ENCODE results near the gene SPI1.

SPI1 gene

GRCh38 chr11:47387944-47388696, 9.8 kb upstream of the SPI1 start:
- no peak for DNase-seq

GRCh38 chr11:47384498-47384897, 6.2 kb upstream of the SPI1 start:
- no peak for DNase-seq

GRCh38 chr11:47383071-47383470, 4.7 kb upstream of the SPI1 start:
- no peak for DNase-seq

- no peak for DNase-seq
Observed at GRCh38 chr11:47380078-47380477, 1.7 kb upstream of the SPI1 start.

DNA sequence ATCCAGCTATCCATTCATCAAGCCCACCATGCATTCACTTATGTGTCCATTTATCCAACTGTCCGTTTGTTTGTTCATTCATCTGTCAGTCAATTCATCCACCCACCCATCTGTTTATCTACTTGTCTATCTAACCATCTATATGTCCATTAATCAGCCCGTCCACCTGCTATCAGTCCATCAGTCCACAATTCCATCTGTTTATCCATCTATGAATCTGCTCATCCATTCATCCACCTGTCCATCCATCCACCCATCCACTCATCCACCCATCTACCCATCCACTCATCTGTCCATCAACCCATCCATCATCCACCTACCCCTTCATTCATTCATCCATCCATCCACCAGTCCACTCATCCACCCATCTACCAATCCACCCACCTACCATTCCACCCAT, 970 bp upstream of the SPI1 start:
- DNase-seq: no peak

GRCh38 chr11:47378836-47379170, 456 bp upstream of the SPI1 start:
- no peak for DNase-seq

DNA sequence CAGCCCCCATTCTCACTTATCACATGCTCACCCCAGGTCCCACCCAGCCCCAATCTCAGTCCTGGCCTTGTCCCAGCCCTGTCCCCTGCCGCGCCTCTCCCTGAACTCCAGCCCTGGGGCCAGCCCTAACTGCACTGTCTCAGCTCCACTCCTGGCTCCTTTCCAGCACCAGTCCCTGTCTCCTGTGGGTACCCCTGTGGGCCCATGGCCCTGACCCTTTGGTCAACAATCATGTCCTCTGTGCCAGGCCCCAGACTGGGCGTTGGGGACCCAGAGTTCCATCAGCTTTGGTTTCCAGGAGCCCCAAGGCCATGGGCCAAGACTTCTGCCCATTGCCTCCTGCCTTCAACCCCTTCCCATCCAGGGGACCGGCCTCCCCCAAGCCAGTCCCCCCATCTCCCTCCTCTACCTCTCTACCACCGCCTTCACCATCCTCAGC, 757 bp downstream of the SPI1 start:
- no peak for DNase-seq

- DNase-seq: no peak
Observed at GRCh38 chr11:47376525-47377371, 1.6 kb downstream of the SPI1 start.

- DNase-seq: no peak
Observed at GRCh38 chr11:47376107-47376524, 2.2 kb downstream of the SPI1 start.

DNA sequence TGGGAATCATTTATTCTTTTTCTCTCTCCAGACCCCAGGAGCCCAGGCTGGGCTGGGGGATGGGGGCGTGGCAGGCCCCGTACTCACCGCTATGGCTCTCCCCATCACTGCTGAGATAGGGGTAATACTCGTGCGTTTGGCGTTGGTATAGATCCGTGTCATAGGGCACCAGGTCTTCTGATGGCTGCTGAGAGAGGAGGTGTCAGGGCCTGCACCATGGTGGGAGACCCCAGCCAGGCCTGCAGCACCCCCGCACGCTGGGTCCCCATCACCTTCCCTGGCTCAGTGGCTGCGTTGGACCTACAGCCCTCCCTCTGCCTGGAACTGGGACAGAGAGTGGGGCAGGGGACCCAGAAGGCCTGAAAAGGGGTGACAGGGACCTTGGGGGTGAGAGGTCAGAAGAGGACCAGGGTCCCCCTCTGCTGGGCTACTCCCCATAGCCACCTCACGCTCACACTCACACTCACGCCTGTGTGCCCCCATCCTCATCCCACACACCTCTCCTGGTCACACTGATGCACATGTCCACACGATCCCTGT, 2.7 kb downstream of the SPI1 start:
- no peak for DNase-seq

DNA sequence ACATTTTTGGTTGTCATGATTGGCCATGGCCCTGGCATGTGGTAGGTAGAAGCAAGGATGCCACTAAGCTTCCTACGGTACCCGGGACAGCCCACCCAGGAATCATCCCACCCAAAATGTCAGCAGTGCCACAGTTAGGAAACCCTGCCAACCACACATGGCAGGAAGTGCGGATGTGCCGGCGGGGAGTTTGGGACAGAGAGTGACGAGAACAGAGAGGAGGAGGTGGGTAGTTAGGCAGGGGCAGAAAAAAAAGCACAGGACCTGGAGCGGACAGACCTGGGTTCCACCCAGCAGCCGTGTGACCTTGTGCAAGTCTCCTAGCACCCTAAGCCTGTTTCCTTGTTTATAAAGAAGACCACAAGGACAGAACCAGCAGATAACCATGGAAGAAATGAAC, 3.3 kb downstream of the SPI1 start:
- DNase-seq: no peak

DNA sequence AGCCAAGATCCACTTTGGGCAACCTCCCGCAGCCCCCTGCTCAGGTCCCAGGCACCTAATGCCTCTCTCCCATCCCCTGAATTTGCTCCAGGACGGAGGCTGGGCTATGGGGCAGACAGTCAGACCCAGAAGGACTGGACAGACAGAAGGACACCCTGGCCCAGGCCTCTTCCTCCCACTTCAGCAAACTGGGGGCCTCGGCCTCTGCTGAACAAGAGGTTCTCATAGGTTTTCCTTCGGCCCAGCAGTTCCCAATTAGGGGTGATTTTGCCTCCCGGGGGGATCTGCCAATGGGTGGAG, 3.7 kb downstream of the SPI1 start:
- DNase-seq: no peak

- peak; percentile 92 for DNase-seq
Observed at GRCh38 chr11:47373876-47374719, 4.2 kb downstream of the SPI1 start.

DNA sequence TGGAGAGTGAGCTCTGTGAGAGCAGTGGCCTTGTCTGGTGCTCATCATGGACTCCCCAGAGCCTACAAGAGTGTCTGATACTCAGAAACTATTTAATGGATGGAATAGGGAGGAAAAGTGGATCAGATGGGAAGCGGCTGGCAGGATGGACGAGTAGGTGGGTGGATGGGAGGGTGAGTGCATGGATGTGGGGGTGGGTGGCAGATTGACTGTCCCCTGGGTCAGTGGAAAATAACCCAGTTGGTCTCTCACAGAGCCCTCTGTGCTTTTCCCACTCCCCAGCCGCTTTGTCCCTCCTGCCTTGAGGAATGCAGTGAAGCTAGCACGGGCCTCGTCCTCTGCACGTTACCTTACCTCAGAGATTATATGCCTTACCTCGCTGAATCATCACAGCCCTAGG, 5.9 kb downstream of the SPI1 start:
- DNase-seq: no peak

DNA sequence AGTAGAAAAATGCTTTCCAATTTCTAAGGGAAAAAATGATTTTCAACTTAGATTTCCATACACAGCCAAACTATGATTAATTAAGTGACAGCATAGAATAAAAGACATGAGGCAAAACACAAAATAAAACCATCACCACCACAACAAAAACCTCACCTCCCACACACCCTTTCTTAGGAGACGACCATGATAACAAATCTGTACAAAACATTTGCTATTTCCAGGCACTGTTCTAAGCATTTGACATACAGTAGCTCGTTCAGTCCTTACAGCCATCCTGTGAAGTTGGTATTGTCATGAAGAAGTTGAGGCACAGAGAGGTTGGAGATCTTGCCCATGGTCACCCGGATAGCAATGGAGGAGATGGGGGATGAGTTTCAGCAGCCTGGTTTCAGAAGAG, 8.7 kb downstream of the SPI1 start:
- DNase-seq: no peak

GRCh38 chr11:47366020-47366490, 12.3 kb downstream of the SPI1 start:
- DNase-seq: no peak

DNA sequence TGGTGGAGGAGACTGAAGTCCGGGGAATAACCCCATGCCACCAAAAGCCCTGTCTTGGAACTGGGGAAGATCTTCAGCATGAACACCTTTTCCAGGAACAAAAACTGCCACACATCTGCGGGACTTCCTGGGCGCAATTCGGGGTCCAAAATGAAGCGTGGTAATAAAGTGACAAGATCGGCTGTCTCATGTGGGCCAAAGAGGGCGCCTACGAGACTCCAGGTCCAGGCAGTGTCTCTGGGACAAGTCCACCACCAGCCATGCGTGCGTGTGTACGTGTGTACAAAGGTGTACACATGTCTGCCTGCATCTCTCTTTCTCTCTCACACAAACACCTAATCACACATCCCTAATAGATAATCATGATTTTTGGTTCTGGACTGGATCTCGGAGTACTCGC, 16.9 kb downstream of the SPI1 start:
- no peak for DNase-seq

- no peak for DNase-seq
Observed at GRCh38 chr11:47360341-47360740, 18.0 kb downstream of the SPI1 start.

- peak; percentile 25 for DNase-seq
Observed at GRCh38 chr11:47359586-47359985, 18.8 kb downstream of the SPI1 start.

GRCh38 chr11:47359162-47359561, 19.2 kb downstream of the SPI1 start:
- DNase-seq: no peak

DNA sequence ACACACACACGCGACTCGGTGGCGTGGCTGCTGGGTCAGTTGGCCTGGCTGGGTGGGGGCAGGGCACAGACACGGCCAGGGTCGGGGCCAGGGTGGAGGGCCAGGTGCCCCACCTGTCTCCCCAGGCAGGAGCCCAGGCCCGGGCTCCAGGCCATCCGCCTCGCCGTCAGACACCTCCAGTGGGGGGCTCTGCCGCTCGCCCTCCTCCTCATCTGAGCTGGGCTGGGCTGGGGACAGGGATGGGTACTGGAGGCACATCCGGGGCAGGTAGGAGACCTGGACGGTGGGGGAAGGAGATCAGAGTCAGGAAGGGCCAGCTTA, 19.7 kb downstream of the SPI1 start:
- no peak for DNase-seq

- no peak for DNase-seq
Observed at GRCh38 chr11:47357985-47358730, 20.2 kb downstream of the SPI1 start.

GRCh38 chr11:47356998-47357329, 21.4 kb downstream of the SPI1 start:
- DNase-seq: no peak
